NCI-H2171 treated with DMSO at 0.1 percent for 48 hours (cell line): ENCODE measurements around the gene SRGAP1.

ENCODE experiments used
- DNase-seq: peaks from one replicate; lab custom pipeline; 2025; lab: John Stamatoyannopoulos, UW

Gene SRGAP1

DNA sequence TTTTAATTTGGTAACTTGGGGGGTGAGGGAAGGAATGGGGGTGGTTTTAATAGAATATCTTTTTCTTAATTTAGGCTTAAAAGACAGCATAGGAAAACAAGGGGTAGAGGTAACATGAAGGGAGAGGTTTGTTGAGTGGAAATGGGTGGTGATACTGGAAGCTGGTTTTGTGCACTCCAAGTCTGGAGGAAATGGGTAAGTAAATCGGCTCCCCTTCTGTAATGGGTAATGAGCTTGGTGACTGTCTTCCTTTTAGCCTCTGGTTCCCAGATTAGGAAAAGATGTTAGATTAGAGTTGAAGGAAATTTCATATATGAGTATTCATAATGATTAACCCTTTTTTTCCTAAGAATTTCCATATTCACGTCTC lies 122.1 kb downstream of the SRGAP1 start:
- DNase-seq = no peak

DNA sequence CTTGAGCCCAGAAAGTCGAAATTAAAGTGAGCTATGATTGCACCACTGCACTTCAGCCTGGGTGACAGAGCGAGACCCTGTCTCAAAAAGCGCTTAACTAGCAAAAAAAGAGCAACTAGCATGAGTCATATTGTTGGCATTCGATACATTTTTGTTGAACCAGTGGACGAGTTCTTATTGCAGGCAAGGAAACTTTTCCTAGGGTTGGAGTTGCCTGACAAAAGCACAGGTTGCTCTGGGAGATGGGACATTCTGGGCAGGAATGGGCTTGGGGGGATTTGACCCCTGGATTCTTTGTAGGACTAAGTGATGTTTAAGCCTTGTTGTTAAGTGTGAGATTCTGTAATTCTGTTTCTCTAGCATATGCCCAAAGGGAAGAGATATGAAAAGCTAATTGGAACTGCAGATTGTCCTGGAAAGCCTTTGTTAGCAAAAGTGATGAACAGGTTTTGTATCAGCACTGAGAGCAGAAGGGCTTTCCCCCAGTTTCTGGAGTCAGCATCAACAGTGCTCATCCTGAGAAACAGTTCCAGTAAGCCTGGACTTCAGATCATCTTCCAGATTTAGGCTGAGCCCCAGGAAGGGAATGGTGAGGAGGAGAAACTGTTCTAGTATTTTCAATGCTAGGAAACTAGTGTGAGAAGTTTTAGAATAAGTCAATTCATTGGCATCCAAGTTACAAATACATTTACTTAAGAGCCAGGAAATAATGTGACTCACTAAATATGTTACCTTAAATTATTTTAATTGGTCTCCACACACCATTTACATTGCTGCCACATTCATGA lies 123.1 kb downstream of the SRGAP1 start:
- no peak for DNase-seq

DNA sequence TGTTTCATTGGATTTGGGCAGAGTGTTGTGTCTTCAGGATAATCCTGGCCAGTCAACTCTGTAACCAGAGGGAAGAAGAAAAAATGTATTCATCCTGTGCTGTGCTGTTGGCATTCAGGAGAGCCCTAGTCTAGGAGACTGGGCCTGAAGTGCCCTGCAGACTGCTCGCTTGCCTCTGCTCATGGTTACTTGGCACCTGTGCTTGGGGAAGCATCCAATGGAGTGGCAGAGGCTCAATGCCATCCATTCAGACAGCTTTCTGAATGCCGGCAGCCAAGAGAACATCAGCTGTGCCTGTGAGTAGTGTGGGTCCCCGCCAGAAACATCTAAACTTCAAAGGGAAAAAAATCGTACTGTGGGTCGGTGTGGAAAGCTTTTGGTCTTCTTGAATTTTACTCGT lies 124.2 kb downstream of the SRGAP1 start:
- DNase-seq = no peak

DNA sequence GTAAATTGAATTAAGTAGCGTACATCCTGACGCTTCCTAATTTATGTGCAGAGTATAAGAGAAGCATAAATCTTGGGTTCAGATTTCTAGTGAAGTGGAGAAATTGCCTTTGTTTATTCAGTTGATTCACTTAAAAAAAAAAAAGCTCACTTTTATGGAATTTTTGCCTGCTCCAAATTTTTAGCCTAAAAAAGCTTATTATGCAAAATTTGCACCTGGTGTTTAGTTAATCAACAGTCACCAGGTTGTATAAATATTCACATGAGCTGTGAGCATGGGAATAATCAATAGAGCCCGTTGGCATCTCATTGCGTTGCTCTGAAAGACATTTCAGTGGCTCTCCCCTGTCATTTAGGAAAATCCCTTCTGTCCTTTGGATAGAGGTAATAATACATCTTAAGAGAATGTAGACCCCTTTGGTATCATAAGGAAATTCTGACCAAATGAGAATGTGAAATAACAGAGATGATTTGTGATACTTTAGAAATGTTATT lies 132.4 kb downstream of the SRGAP1 start:
- DNase-seq = no peak

DNA sequence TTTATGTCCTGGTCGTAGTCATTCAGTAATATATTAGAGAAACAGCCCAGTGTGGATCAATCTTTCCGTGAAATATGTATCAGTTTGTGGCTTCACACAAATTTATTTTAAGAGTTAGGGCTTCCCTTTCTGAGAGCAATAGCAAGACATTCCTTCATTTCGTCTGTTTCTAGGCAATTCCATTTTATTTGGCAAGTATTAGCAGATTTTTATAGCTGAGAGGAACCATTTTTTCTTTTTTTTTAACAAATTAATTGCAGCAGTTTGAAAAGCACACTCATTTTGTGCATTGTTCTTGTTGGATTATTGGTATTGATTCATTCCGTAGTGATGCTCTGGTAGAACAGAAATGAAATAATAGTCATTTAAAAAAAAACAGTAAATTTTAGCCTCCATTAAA lies 132.9 kb downstream of the SRGAP1 start:
- no peak for DNase-seq

DNA sequence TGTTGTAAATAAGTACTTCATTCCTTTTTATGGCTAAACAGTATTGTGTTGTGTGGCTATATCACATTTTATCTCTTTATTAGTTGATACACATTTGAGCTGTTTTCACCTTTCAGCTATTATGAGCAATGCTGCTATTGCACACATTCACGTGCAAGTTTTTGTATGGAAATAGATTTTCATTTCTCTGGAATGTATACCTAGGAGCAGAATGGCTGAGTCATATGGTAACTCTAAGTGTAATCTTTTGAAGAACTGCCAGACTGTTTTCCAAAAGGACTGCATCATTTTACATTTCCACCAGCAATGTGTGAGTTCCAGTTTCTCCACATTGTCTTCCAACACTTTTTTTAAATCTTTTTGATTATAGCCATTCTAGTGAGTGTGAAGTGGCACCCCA lies 134.0 kb downstream of the SRGAP1 start:
- no peak for DNase-seq

DNA sequence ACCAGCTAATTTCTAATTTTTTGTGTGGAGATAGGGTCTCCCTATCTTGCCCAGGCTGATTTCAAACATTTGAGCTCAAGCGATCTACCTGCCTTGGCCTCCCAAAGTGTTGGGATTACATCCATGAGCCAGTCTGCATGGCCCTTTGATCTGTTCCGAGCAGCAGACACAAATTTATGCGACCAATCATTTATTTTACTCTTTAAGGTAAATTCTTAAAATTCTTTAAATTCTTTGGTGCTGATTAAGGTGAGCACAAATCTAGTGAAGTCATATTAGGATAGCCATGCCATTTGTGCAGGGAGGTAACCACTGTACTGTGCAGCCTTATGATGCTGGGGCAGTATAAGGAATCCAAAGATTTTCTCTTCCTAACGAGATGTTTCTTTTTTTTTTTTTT lies 135.7 kb downstream of the SRGAP1 start:
- DNase-seq = no peak

DNA sequence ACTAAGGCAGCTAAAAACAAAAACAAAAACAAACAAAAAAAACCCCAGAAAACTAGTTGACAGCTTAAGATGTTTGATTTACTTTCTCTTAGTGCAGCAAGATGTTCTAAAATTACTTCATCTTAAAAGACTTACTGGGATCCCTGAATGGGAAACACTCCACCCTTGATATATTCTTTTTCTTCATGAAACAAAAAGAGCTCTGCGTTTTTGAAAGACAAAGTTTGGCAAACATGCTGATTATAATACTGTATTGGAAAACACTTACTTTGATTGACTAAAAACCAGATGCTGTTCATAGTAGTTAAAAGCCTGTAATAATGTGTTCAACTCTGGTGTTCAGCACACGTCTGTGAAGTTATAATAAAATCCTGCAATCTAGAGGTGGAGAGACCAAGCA lies 136.8 kb downstream of the SRGAP1 start:
- no peak for DNase-seq

DNA sequence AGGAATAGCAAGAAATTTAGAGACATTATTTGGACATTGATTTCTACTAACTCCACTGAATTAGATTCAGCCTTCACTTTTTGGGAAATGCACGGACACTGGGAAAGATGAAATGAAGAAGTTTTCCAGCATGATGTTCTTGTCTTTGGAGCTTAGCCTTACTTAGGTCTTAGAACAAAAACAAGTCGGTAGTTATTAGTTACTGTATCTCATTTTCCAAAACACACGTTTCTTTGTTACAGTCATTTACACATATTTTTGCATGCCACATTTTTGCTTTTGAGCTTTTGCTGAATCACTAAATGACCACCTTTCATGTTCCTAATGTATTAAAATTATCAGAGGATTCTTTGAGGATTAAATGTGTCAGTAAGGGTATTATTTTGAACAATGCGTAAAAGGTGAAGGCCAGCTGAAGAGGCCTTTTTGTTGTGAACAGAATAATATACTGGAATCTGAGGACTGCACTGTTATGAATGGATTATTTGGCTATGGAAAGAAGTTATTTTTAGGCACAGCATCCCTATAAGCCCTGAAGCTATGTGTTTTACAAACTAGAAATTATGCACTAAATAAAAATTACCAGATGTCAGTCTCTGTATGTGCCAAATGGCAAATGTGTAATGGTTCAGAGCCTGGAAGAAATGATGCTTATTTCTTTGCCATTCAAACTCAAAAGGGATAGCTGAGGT lies 138.2 kb downstream of the SRGAP1 start:
- no peak for DNase-seq

DNA sequence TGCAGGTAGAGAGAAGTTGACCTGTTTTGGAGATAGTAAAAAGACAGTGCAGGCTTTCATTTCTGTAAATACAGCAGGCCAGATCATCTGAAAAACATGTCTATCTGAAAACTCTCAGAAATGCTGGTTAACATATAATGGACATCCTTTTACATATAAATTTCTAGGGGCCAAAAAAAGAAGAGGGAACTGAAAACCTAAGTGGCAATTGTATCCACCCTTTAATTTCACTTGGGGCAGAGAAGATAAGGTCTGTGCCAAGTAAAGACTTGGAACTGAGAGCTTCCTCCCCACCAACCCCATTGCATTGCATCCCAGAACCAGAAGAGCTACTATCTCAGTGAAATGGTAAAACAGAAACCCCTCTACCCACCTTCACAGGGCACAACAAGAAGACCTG lies 141.0 kb downstream of the SRGAP1 start:
- no peak for DNase-seq

DNA sequence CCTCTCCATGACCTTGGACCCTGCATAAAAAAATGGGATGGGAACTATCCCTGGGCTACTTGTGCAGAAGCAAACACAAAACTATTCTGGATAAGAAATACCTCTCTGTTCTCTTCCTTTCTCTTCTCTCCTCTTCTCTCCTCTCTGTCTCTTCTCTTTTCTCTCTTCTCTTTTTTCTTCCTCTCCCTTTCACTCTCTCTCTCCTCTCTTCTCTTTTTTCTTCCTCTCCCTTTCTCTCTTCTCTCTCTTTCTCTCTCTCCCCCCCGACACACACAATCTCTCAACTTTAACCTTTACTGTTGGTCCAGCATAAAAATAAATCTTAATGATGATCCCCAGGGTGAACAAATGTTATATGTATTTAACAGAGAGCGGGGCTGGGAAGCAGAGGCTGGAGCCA lies 141.4 kb downstream of the SRGAP1 start:
- DNase-seq = no peak

DNA sequence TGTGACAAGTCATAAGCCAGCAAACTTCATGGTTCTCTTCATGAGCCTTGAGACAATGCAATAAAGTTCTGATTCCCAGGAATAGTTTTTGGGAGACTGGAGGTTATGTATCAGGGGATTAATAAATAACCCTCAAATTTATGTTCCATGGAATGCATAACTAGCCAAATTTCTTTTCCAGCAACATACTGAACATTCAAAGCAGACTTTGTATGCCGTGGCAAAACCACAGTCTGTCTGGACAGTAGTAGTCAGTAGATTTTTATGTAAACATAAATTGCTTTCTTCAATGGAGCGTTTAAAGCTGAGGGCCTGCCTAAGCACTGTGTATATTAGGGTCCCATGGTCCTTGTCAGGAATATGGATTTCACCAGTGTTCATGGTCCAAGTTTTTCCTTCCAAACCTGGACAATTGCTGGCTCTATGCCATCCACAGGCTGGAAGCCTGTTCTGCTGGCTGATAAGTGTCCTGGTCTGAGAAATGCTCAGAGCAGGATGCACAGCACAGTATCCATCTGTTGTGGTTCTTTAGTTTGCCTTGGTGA lies 144.9 kb downstream of the SRGAP1 start:
- no peak for DNase-seq

DNA sequence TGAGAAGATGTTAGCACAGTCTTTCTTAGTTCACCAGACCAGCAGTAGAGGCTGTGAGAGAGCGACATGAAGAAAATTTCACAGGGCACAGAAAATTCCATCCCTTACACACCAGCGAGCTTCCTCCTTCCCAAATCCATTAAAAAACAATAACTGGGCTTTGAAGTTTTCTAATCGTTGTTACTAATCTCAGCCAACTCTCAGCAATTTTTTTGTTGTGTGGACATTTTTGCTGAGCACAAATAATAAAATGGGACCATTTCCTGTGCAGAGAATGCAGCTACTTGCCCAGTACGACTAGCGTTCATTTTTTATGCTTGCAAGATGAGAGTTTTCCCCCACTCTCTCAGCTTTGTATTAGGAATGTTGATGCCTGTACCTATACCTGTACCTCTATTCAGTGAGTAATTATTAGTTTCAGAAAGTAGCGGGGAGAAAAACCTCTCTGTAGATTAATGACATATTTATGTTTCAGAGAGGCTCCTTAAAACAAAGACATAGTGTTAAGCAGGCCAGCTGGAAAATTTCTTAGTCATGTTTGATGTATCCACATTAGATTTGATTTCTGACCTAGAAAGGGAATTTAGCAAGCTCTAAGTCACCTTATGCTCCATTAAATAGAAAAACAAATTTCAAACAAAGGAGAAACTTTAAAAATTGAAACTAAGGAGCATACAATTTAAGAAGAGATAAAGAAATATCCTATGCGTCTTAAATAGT lies 146.5 kb downstream of the SRGAP1 start:
- no peak for DNase-seq

DNA sequence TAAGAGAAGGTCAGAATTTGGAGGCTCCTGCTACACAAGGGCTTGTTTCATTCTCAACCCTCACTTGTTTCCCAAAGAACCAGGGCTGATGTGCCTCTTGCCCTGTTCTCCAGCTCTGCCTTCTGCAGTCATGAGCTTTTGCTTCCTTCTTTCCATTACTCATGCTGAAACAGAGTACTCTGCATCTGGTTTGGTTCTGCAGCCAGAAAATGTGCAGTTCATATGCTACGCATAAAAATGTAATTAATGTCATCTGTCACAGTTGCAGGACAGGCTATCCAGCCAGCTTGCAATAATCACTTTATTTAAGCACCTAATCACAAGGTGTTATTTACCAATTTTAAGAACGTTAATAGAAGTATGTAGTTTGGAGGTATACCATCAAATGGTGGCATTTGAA lies 150.2 kb downstream of the SRGAP1 start:
- DNase-seq = peak; percentile 39

DNA sequence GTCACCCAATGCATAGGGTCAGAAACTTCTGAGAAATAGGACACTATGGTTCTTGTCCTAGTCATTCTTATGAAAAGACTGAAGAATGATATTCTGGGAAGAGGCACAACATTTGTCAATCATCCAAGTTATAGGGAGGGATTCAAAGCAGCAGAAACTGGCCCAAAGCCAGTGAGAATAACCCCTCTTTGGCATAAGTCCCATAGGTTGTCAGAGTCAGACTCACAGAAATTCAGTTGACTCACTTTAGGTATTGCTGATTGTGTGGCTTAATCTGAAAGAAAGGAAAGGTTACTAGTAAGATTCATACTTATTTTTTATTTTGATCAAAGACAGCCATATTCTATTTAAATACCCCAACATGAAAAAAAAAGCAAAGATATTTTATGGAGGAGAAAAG lies 151.0 kb downstream of the SRGAP1 start:
- peak; percentile 62 for DNase-seq

DNA sequence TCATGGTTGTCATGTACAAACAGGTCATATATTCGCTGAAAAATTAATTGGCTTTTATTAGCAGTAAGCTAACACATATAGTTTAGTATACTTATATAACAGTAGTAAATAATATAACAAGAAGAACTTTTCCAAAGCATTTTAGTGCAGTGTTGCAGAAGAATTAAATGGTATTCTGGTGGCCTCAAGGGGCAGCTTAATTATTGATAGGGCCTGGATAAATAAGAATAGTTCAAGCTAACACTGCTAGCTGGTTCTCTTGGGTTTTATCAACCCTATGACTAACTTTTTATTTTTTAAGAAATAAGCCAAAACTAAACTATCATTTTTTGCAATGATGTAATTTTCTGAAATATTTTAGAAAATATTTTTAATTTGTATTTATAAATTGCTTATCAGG lies 152.1 kb downstream of the SRGAP1 start:
- no peak for DNase-seq

DNA sequence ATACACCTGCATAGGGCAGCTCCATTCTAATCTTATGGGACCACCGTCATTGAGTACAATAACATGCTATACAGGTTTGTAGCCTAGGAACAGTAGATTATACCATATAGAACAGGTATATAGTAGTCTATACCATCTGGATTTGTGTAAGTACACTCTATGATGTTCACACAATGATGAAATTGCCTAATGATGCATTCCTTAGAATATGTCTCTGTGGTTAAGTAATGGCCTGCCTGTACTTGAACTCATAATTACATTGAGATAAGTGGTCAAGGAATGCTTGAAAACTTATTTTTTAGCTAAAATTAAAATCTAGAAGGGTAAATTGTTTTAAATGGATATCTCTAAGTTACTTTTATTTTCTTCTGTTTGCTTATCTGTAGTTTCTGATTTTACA lies 152.7 kb downstream of the SRGAP1 start:
- peak; percentile 7 for DNase-seq

DNA sequence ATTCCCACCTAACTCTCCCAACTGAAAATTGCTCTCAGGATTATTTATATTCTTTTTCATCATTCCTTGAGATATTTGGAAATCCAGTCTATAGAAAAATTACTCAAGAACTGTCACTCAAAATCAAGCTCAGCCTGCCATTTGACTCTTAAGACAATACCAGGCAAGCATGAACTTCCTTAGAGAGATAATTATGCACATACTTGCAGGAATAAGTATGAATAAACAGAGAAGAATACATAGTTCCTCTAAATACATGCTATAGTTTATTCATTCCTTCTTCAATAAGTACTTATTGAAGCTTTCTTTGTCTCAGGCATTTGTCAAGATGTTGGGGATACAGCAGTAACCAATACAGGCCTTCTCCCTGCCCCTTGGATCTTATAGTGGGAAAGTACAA lies 154.1 kb downstream of the SRGAP1 start:
- DNase-seq = no peak

DNA sequence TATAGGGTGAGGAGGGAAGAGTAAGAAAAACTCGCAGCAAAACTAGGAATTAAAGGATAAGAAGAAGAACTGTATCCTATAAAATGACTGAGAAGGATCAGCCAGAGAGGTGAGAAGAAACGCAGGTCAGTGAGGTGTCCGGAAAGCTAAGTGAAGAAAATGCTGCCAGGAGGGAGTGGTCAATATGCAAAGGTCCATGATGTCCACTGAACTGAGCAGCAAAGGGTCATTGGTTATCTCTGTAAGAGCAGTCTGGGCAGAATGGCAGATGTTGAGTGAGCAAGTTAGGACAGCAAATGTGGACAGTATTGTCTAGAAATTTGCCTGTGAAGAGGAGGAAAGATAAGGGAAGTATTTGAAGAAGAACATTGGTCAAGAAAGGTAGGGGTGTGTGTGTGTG lies 155.4 kb downstream of the SRGAP1 start:
- DNase-seq = no peak

DNA sequence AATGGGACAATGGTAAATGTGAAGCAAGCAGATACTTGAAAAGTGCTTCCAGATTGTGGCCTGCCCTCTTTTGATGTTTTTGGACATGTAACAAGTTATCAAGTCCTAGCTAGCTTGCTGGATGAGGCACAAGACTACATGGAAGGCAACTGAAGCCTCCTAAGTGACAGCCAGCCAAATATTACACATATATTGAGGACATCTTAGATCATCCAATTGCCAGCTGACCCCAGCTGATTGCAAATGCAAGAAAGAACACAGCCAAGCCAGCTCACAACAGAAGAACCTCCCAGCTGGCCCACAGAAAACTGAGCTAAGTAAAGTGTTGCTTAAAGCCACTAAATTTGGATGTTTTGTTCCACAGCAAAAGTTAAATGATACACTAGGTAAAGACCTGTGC lies 156.9 kb downstream of the SRGAP1 start:
- DNase-seq = no peak

DNA sequence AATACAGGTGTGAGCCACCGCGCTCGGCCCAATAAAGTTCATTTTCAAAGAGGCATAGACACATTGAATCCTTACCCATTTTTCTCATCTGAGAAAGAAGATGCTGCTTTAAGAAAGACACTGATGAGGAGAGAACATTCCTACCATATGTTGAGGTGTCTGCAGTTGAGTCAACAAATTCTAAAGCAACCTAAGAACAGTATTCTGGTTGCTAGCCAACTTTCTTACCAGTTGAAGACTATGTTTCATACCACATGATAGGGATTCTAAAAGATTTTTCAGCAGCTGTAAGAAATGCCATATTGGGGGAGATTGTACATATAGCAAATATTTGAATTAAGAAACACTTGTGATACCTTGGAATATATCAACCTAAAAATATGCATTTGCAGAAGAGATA lies 160.1 kb downstream of the SRGAP1 start:
- no peak for DNase-seq

DNA sequence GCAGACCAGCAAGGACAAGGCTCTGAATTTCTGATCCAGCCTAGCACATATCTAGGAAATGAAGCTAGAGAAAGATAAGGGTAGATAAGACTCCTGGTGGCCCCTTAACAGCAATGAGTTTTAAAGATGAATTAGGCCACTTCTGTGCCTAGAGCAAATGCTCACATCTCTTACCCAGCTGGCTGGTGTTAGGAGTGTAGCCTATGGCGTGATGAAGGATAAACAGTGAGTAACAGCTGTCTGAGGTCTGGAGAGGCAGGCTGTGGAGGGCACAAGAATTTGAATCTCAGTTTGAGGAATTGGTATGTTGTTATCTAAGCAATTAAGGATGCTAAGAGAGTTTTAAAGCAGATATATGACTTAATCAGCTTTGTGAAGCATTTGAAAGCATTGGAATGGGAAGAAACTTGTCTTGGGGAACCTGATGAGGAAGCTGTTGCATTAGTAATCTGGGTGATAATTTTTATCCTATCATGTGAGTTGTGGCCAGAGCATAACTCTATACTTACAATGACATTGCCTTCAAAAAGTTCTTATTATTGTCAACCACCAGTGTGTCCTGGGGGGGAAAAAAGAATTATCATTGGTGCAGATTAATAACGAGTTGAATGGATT lies 161.8 kb downstream of the SRGAP1 start:
- DNase-seq = peak; percentile 58
